ENCODE data around the gene CATSPERZ. TPM values are rescaled to one million over a fixed set of nuclear protein-coding genes. Genes with fewer than 3 reads are reported as not detected.

The CATSPERZ gene
- polyA plus RNA-seq, 1 donor from 2014 or later, result not detected

- Histone ChIP-seq H3K9me2 (ENCODE audit: insufficient read depth, low read length) (no peaks in the 10 kb centered on the region), H3K27me3 (ENCODE audit: insufficient read depth, low read depth, low read length) (peaks cover 94% of the 10 kb centered on the region), H3F3A (ENCODE audit: insufficient read depth, low read length, poor library complexity, severe bottlenecking) (no peaks in the 10 kb centered on the region), H3K9ac (ENCODE audit: low read length) (no peak overlapping the region), H3K27ac (ENCODE audit: low read length) (no peak overlapping the region), H3K36me3 (ENCODE audit: insufficient read depth, low read length) (no peaks in the 10 kb centered on the region), H3K4me3 (ENCODE audit: low read length) (no peak overlapping the region), H3K9me3 (ENCODE audit: low read length) (no peaks in the 10 kb centered on the region), H3K4me2 (ENCODE audit: low read length) (no peak overlapping the region), H4K20me1 (ENCODE audit: insufficient read depth) (no peaks in the 10 kb centered on the region), H2AFZ (ENCODE audit: low read depth, low read length) (no peak overlapping the region), H3K79me2 (replicated peaks; ENCODE audit: insufficient read depth, low read length) (no peaks in the 10 kb centered on the region)
- TF ChIP-seq, protein P1, sequence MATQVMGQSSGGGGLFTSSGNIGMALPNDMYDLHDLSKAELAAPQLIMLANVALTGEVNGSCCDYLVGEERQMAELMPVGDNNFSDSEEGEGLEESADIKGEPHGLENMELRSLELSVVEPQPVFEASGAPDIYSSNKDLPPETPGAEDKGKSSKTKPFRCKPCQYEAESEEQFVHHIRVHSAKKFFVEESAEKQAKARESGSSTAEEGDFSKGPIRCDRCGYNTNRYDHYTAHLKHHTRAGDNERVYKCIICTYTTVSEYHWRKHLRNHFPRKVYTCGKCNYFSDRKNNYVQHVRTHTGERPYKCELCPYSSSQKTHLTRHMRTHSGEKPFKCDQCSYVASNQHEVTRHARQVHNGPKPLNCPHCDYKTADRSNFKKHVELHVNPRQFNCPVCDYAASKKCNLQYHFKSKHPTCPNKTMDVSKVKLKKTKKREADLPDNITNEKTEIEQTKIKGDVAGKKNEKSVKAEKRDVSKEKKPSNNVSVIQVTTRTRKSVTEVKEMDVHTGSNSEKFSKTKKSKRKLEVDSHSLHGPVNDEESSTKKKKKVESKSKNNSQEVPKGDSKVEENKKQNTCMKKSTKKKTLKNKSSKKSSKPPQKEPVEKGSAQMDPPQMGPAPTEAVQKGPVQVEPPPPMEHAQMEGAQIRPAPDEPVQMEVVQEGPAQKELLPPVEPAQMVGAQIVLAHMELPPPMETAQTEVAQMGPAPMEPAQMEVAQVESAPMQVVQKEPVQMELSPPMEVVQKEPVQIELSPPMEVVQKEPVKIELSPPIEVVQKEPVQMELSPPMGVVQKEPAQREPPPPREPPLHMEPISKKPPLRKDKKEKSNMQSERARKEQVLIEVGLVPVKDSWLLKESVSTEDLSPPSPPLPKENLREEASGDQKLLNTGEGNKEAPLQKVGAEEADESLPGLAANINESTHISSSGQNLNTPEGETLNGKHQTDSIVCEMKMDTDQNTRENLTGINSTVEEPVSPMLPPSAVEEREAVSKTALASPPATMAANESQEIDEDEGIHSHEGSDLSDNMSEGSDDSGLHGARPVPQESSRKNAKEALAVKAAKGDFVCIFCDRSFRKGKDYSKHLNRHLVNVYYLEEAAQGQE (IDR thresholded peaks at IDR 0.05; ENCODE audit: borderline replicate concordance), result no peak
- TF ChIP-seq POLR2AphosphoS5 (IDR thresholded peaks at IDR 0.05), result no peak
- TF ChIP-seq TAF1 (IDR thresholded peaks at IDR 0.05; ENCODE audit: low read depth), result no peak
- no peak for TF ChIP-seq EZH2 (IDR thresholded peaks at IDR 0.05; ENCODE audit: borderline replicate concordance, insufficient read depth, low read length, poor library complexity, severe bottlenecking)
- no peak for TF ChIP-seq EP300 (conservative IDR thresholded peaks at IDR 0.05; ENCODE audit: poor library complexity, severe bottlenecking)
- TF ChIP-seq, protein P2, sequence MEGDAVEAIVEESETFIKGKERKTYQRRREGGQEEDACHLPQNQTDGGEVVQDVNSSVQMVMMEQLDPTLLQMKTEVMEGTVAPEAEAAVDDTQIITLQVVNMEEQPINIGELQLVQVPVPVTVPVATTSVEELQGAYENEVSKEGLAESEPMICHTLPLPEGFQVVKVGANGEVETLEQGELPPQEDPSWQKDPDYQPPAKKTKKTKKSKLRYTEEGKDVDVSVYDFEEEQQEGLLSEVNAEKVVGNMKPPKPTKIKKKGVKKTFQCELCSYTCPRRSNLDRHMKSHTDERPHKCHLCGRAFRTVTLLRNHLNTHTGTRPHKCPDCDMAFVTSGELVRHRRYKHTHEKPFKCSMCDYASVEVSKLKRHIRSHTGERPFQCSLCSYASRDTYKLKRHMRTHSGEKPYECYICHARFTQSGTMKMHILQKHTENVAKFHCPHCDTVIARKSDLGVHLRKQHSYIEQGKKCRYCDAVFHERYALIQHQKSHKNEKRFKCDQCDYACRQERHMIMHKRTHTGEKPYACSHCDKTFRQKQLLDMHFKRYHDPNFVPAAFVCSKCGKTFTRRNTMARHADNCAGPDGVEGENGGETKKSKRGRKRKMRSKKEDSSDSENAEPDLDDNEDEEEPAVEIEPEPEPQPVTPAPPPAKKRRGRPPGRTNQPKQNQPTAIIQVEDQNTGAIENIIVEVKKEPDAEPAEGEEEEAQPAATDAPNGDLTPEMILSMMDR (IDR thresholded peaks at IDR 0.05; ENCODE audit: poor library complexity, severe bottlenecking), result no peak
- no peak for TF ChIP-seq SMC3 (conservative IDR thresholded peaks at IDR 0.05; ENCODE audit: poor library complexity)
- TF ChIP-seq MXI1 (conservative IDR thresholded peaks at IDR 0.05; ENCODE audit: poor library complexity, severe bottlenecking), result no peak
- no peak for TF ChIP-seq RAD21 (conservative IDR thresholded peaks at IDR 0.05)
Observed at GRCh38 chr11:64295760-64296159, 4.4 kb upstream of the CATSPERZ start.

DNA sequence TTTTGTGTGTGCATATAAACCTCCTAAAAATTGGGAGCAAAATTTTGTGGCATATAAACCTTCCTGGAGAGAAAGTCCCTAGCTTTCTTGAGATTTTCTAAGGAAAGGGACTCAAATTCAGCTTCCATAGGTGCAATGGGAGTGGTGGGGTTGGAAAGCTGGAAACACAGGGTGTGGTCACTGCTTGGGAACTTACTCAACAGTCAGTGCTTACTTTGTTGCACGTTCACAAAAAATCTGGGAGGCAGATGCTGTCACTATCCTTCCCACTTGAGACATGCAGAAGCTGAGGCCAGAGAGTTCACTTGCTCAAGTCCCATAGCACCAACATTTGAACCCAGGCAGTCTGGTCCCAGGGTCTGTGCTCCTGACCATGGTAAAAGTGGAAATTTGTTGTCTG, 3.9 kb upstream of the CATSPERZ start:
- TF ChIP-seq, protein P1 (IDR thresholded peaks at IDR 0.05; ENCODE audit: borderline replicate concordance), result no peak
- TF ChIP-seq EZH2 (IDR thresholded peaks at IDR 0.05; ENCODE audit: borderline replicate concordance, insufficient read depth, low read length, poor library complexity, severe bottlenecking), result no peak
- TF ChIP-seq MXI1 (conservative IDR thresholded peaks at IDR 0.05; ENCODE audit: poor library complexity, severe bottlenecking), result no peak
- Histone ChIP-seq H3K36me3 (ENCODE audit: insufficient read depth, low read length) (no peaks in the 10 kb centered on the region), H2AFZ (ENCODE audit: low read depth, low read length) (no peak overlapping the region), H3K9me3 (ENCODE audit: low read length) (no peaks in the 10 kb centered on the region), H3K9ac (ENCODE audit: low read length) (no peak overlapping the region), H3K4me2 (ENCODE audit: low read length) (no peak overlapping the region), H3K4me3 (ENCODE audit: low read length) (no peak overlapping the region), H4K20me1 (ENCODE audit: insufficient read depth) (no peaks in the 10 kb centered on the region), H3F3A (ENCODE audit: insufficient read depth, low read length, poor library complexity, severe bottlenecking) (no peaks in the 10 kb centered on the region), H3K9me2 (ENCODE audit: insufficient read depth, low read length) (no peaks in the 10 kb centered on the region), H3K79me2 (replicated peaks; ENCODE audit: insufficient read depth, low read length) (no peaks in the 10 kb centered on the region), H3K27ac (ENCODE audit: low read length) (no peak overlapping the region), H3K27me3 (ENCODE audit: insufficient read depth, low read depth, low read length) (peaks cover 94% of the 10 kb centered on the region)

All from neural cell (in vitro differentiated cells).